Thoracic aorta (tissue), 2 donors: ENCODE measurements around the gene GSTA2. TPM values are rescaled to one million over a fixed set of nuclear protein-coding genes. Genes with fewer than 3 reads are reported as not detected.
"Not testable (repeated sequence)": the region's sequence is repeated elsewhere in the genome, so short reads cannot be mapped to it uniquely, and the experiment has no call there.

Experiments
- ATAC-seq: fragments of 150-250 bp; one replicate; pipeline ENCODE4 v1.8.0; 2017; ENCODE audit warnings: low read depth; ENCODE audit not compliant: insufficient number of reproducible peaks, low FRiP score
- DNase-seq: peaks from one replicate; pipeline ENCODE4 v3.0.0-alpha.2; 2020; ENCODE audit warnings: low spot score
- H3K27ac ChIP-seq, 2 donors: fragments of 200-600 bp; sonication (generic); 1 replicate in 1 of 2; 2 replicates in 1 of 2; pipeline ENCODE4 v1.5.1; 2016; ENCODE audit warnings: mild to moderate bottlenecking in 2 of 2, moderate library complexity in 2 of 2
- H3K27me3 ChIP-seq: fragments of 200-600 bp; sonication (generic); replicated peaks from 2 replicates; pipeline ENCODE4 v1.6.0; 2016; ENCODE audit warnings: mild to moderate bottlenecking; ENCODE audit not compliant: insufficient read depth
- H3K36me3 ChIP-seq: fragments of 200-600 bp; sonication (generic); one replicate; pipeline ENCODE4 v1.5.1; 2016
- H3K4me1 ChIP-seq, 2 donors: fragments of 200-600 bp; sonication (generic); 1 replicate in 1 of 2; 2 replicates in 1 of 2; pipeline versions ENCODE4 v1.5.1 to v1.6.0; 2016; ENCODE audit warnings: low read depth in 2 of 2, mild to moderate bottlenecking in 1 of 2; ENCODE audit not compliant: control insufficient read depth in 1 of 2
- H3K4me3 ChIP-seq: fragments of 200-600 bp; sonication (generic); 2 replicates; pipeline ENCODE4 v1.5.1; 2016; ENCODE audit warnings: mild to moderate bottlenecking
- H3K9me3 ChIP-seq: fragments of 200-600 bp; sonication (generic); 2 replicates; pipeline ENCODE4 v1.5.1; 2016
- CTCF ChIP-seq: fragments of 200-600 bp; sonication (generic); IDR thresholded peaks from one replicate; pipeline ENCODE4 v1.5.1; 2019; ENCODE audit warnings: antibody characterized with exemption
- total RNA-seq, 2 donors: library from RNA; depleted of rRNA; stranded (reverse); fragments of >200 nt; gene quantifications; one replicate each; pipeline versions ENCODE4 v1.1.0 to v1.2.3, GENCODE V29; 2016

The GSTA2 gene
- total RNA-seq, 2 donors from 2014 or later: not detected

GRCh38 chr6:52790861-52791260, 27.6 kb upstream of the GSTA2 start:
- Histone ChIP-seq H3K27ac (no peak overlapping the region), H3K27me3 (no peaks in the 10 kb centered on the region), H3K36me3 (no peaks in the 10 kb centered on the region), H3K4me1 (peaks cover 0 to 19% of the 10 kb centered on the region in 2 donors), H3K9me3 (no peaks in the 10 kb centered on the region), H3K4me3 (no peak overlapping the region)
- TF ChIP-seq CTCF: no peak
- DNase-seq (no peak), ATAC-seq (no peak)

- ATAC-seq, H3K36me3 ChIP-seq: not testable (repeated sequence)
These were observed 26.4 kb upstream of the GSTA2 start for GRCh38 chr6:52789658-52790057.

GRCh38 chr6:52788478-52788877, 25.2 kb upstream of the GSTA2 start:
- ATAC-seq (no peak), DNase-seq (no peak)
- TF ChIP-seq CTCF: no peak
- no peak overlapping the region for H3K4me3 ChIP-seq
- H3K27me3 ChIP-seq: no peaks in the 10 kb centered on the region
- no peaks in the 10 kb centered on the region for H3K9me3 ChIP-seq
- H3K4me1 ChIP-seq: peaks cover 0 to 19% of the 10 kb centered on the region in 2 donors
- H3K27ac ChIP-seq: no peak overlapping the region
- no peaks in the 10 kb centered on the region for H3K36me3 ChIP-seq

More at GRCh38 chr6:52789658-52790057, 26.4 kb upstream of the GSTA2 start:
- peak overlapping the region in 1 of 2 donors; percentile 55 for H3K27ac ChIP-seq
- H3K27me3 ChIP-seq, DNase-seq, H3K9me3 ChIP-seq, H3K4me3 ChIP-seq: not testable (repeated sequence)
- H3K4me1 ChIP-seq: peaks cover 0 to 19% of the 10 kb centered on the region in 2 donors

GRCh38 chr6:52787917-52788316, 24.6 kb upstream of the GSTA2 start:
- H3K27ac ChIP-seq: no peak overlapping the region
- no peaks in the 10 kb centered on the region for H3K27me3 ChIP-seq
- peaks cover 0 to 19% of the 10 kb centered on the region in 2 donors for H3K4me1 ChIP-seq
- ATAC-seq (no peak), DNase-seq (no peak)
- no peak for TF ChIP-seq CTCF
- no peaks in the 10 kb centered on the region for H3K9me3 ChIP-seq
- H3K36me3 ChIP-seq: no peaks in the 10 kb centered on the region
- H3K4me3 ChIP-seq: no peak overlapping the region

- DNase-seq: no peak
- peaks cover 0 to 19% of the 10 kb centered on the region in 2 donors for H3K4me1 ChIP-seq
- H3K4me3 ChIP-seq: no peak overlapping the region
- H3K36me3 ChIP-seq: no peaks in the 10 kb centered on the region
- no peaks in the 10 kb centered on the region for H3K9me3 ChIP-seq
- H3K27ac ChIP-seq: no peak overlapping the region
- no peak for TF ChIP-seq CTCF
- H3K27me3 ChIP-seq: no peaks in the 10 kb centered on the region
- ATAC-seq: no peak
These were observed 23.1 kb upstream of the GSTA2 start for GRCh38 chr6:52786249-52786956.

- ATAC-seq, H3K36me3 ChIP-seq, H3K4me1 ChIP-seq, H3K27ac ChIP-seq, DNase-seq, H3K4me3 ChIP-seq, H3K27me3 ChIP-seq, H3K9me3 ChIP-seq: not testable (repeated sequence)
These were observed 19.5 kb upstream of the GSTA2 start for GRCh38 chr6:52782696-52783274.

GRCh38 chr6:52782209-52782608, 18.9 kb upstream of the GSTA2 start:
- DNase-seq, ATAC-seq, H3K4me1 ChIP-seq, H3K4me3 ChIP-seq, H3K27ac ChIP-seq, H3K27me3 ChIP-seq, H3K36me3 ChIP-seq, H3K9me3 ChIP-seq: not testable (repeated sequence)
